ENCODE data around the gene ARHGAP45.
A peak's percentile ranks its signal among the peaks of the same experiment; 100 is the strongest.
"Not testable (repeated sequence)": the region's sequence is repeated elsewhere in the genome, so short reads cannot be mapped to it uniquely, and the experiment has no call there.

ARHGAP45 gene

GRCh38 chr19:1116726-1117581, 50.0 kb downstream of the ARHGAP45 start:
- no peak for DNase-seq (ENCODE audit: low read depth in 2 of 2)

- no peak for DNase-seq (ENCODE audit: low read depth in 2 of 2)
These were observed 50.7 kb downstream of the ARHGAP45 start for GRCh38 chr19:1117654-1118053.

- no peak for DNase-seq (ENCODE audit: low read depth in 2 of 2)
These were observed 52.0 kb downstream of the ARHGAP45 start for GRCh38 chr19:1118999-1119398.

- no peak for DNase-seq (ENCODE audit: low read depth in 2 of 2)
These were observed 52.7 kb downstream of the ARHGAP45 start for GRCh38 chr19:1119475-1120217.

GRCh38 chr19:1121395-1121794, 54.4 kb downstream of the ARHGAP45 start:
- no peak for DNase-seq (ENCODE audit: low read depth in 2 of 2)

GRCh38 chr19:1122021-1122971, 55.3 kb downstream of the ARHGAP45 start:
- DNase-seq (ENCODE audit: low read depth in 2 of 2) = no peak

- no peak for DNase-seq (ENCODE audit: low read depth in 2 of 2)
These were observed 56.0 kb downstream of the ARHGAP45 start for GRCh38 chr19:1122972-1123363.

GRCh38 chr19:1123381-1123780, 56.4 kb downstream of the ARHGAP45 start:
- DNase-seq (ENCODE audit: low read depth in 2 of 2) = no peak

GRCh38 chr19:1123885-1124677, 57.1 kb downstream of the ARHGAP45 start:
- no peak for DNase-seq (ENCODE audit: low read depth in 2 of 2)

GRCh38 chr19:1125601-1126467, 58.9 kb downstream of the ARHGAP45 start:
- no peak for DNase-seq (ENCODE audit: low read depth in 2 of 2)

- no peak for DNase-seq (ENCODE audit: low read depth in 2 of 2)
These were observed 60.2 kb downstream of the ARHGAP45 start for GRCh38 chr19:1126984-1127760.

- no peak for DNase-seq (ENCODE audit: low read depth in 2 of 2)
These were observed 61.1 kb downstream of the ARHGAP45 start for GRCh38 chr19:1128106-1128505.

- not testable (repeated sequence) for DNase-seq (ENCODE audit: low read depth in 2 of 2)
These were observed 62.1 kb downstream of the ARHGAP45 start for GRCh38 chr19:1129084-1129483.

- no peak for DNase-seq (ENCODE audit: low read depth in 2 of 2)
These were observed 62.6 kb downstream of the ARHGAP45 start for GRCh38 chr19:1129535-1129934.

- no peak for DNase-seq (ENCODE audit: low read depth in 2 of 2)
These were observed 64.1 kb downstream of the ARHGAP45 start for GRCh38 chr19:1130771-1131717.

GRCh38 chr19:1131718-1132551, 65.0 kb downstream of the ARHGAP45 start:
- peak; percentile 73 for DNase-seq (ENCODE audit: low read depth in 2 of 2)

Measured in stimulated activated CD8-positive, alpha-beta memory T cell treated with anti-CD3 and anti-CD28 coated beads, Interleukin-7, amount 100 ng/mL, for 1 hour (primary cell).